Activated T-helper 1 cell treated with Interleukin-2 at 50 U/mL for 16 hours (primary cell): ENCODE results near the gene H19.

ENCODE experiments used
- DNase-seq: peaks from one replicate; pipeline ENCODE4 v3.0.0-alpha.2; 2020; ENCODE audit warnings: low read depth

The H19 gene

DNA sequence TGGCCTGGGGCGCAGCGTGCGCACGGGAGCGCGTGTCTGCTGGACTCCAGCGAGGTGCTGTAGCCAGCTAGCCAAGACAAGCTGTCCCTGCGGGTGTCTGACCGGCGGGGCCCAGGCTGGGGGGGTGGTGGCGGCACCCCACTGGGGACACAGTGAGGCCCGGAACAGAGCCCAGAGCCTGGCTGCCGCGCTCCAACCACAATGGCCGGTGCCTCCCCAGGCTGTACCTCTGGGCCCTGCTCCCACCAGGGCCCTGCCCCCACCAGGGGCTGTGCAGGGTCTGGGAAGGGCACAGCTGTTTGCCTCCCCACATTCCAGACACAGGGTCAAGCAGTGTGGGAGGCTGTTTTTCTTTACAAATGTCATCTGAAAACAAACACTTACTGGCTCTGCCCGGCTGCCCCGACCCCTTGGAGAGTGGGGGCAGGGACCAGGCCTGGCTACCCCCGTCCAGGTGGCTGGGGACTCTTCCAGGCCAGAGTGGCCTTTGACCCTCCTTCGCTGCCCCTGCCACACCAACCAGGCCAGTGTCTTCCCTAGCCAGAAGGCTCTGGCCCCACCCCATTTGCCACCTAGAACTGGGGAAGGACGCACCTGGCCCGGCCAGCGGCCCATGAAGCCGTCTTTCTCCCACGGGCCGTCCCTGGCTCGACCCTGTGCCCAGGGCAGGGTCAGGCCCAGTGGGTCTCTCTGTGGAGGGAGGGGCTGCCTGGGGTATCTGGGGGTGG, 14.6 kb downstream of the H19 start:
- DNase-seq = no peak

GRCh38 chr11:1979607-1980006, 18.0 kb downstream of the H19 start:
- DNase-seq = no peak

- DNase-seq = no peak
Measured at GRCh38 chr11:1978720-1979473, 18.7 kb downstream of the H19 start.

DNA sequence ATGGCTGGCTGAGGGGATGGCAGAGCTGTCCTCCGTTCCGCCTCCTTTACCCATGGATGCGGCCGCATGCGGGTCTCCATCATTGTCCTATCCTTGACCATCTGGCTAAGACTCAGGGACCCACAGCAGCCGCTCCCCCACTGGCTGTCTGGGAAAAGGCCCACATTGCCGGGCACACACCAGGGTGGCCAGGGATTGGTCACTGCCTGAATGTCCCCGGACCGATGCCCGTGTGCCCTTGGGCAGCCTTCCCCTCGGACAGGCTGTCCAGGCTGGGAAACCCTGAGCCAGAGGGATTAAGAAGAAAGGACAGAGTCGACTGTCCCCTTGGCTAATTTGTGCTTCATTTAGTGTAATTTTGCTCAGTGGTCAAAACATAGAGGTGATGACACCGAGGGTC, 22.5 kb downstream of the H19 start:
- DNase-seq = no peak

DNA sequence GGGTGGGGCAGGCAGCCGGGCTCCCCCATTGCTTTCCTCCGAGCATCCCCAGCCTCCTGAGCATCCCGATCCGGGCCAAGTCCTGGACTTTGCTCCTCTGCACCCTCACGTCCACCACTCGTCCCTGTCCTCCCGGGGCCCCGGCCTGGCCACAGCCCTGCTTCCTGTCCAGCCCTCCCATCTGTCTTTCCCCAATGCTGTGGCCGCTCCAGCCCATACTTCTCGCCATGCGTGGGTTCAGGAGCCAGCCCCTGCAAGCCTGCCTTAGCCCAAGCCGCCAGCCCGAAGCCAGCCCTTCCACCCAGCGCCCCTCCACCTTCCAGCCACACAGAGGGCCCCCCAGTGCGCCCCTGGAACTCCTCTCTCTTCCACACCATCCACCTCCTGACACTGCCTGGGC, 26.7 kb downstream of the H19 start:
- no peak for DNase-seq

GRCh38 chr11:1969776-1970175, 27.9 kb downstream of the H19 start:
- no peak for DNase-seq

DNA sequence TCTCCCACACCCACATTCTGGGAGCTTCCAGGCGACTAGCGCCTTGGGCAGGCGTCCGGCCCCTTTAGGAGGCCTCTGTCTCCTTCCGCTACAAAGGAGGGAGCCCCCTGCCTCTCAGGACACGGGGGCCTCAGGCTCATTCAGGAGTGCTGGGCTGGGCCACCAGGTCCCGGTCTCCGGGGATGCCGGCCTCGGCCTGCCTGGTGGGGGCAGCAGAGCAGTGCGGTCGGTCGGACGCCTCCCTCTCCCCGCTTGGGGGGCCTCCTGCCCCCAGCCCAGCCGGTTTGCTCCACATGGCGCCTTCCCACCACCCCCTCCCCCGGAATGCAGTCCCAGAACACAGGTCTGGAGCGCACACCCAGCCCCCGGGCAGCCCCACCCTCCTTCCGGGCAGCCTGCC, 28.6 kb downstream of the H19 start:
- no peak for DNase-seq

GRCh38 chr11:1968454-1969002, 29.1 kb downstream of the H19 start:
- DNase-seq = no peak

DNA sequence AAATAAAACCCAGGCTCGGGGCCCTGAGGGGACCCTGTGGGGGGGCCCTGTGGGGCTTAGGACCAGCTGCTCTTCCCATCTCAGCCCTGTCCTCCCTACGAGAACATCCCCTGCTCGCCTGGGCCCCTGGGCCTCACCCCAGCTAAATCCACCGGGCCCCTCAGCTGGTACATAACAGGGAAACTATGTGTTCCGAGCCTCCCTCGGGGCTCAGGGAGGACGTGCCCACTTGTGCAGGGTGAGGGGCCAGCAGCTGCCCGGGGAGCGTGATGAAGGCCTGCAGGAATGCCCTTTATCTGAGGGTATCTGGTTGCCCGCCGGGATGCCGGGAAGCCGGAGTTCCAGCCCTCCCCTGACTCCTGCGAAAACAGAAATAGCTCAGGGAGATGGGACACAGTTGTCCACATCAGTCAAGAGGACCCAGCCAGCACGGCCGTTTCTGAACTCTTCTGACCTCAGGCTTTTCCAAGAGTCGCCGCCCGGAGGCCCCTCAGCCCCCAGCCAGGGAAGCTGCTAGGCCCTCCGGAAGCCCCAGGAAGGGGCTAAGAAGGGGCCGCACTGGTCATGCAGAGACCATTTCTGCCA, 29.9 kb downstream of the H19 start:
- no peak for DNase-seq

- DNase-seq = no peak
Measured at GRCh38 chr11:1966531-1966930, 31.1 kb downstream of the H19 start.

GRCh38 chr11:1964955-1965354, 32.7 kb downstream of the H19 start:
- DNase-seq = no peak

DNA sequence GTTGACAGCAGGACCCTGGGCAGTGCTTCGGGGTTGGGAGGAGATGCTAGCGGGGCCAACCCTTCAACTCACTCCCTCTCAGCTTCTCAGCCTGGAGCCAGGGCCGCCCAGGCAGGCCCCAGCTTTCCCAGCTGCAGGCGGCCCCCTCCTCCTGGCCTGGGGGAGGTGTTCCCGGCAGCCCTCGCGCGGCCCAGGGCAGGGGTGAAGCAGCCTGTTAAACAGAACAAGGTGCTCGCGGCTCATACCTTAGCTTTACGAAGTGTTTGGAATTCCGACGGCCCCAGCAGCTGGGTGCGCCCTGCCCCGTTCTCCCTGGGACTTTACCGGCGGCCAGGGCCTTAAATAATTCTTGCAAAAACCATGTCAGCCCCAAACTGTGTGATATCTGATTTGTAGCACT, 33.3 kb downstream of the H19 start:
- no peak for DNase-seq

DNA sequence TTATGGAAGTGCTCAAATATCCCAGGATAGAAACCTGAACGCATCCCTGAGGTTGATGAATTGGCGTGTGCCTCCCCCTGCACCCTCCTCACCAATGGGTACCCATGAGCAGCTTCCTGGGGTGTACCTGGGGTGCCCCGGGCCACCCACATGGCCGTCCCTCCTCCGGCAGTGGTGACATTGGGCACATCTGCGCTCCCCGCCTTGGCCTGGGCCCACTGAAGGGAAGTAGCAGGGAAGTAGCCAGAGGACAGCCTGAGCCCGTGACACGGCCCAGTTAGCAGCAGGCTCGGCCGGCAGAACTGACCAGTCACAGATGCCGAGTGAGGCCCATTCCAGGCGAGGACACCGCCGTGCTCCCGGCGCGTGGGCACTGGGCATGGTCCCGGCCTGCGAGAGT, 33.8 kb downstream of the H19 start:
- DNase-seq = no peak

- DNase-seq = no peak
Measured at GRCh38 chr11:1959786-1960185, 37.9 kb downstream of the H19 start.

DNA sequence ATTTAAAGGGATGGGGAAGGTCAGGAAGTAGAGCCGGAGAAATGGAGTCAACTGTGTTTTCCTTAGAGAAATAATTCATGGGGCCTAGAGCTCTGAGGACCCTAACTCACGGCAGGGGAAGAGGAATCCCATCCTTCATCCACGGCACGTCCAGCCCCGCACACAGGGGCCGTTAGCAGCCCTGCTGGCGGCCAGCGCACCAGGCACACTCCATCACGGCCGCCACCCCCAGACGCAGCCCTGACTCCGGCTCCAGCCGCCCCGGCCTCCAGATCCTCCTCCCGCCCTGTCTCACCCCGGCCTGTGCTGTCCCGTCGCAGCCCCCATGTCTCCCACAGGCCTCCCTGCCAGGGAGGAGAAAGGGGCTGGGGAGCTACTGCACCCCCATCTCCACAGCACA, 39.3 kb downstream of the H19 start:
- DNase-seq = no peak

GRCh38 chr11:1953489-1954266, 44.0 kb downstream of the H19 start:
- no peak for DNase-seq

DNA sequence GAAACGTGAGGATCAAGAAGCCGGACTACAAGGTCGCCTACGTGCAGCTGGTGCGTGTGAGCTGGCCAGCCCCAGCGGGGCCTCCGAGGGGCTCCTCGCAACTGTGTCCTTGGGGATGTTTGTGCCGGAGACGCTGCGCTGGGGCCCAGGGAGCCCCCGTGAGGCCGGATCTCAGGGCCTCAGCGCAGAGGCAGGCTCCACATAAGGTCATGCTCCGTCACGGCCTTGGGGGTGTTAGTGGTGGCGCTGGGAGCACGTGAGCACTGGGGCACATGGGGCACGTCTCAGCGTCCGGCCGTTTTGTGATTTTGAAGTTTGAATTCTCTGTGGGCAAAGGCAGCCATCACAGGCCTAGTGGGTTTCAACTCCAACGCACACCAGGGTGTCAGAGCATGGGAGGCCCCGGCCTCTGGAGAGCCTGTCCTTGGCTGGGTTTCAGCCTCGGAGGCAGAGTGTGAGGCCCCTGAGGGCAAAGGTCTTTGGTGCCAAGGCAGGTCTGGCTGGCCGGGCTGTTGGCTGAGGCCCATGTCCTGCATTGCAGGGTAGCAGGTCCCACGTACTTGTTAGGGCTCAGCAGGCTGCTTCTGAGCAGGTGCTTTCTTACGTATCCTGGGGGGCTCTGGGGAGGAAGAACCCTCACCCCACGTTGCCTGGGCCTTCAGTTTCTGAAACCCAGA, 44.7 kb downstream of the H19 start:
- no peak for DNase-seq

DNA sequence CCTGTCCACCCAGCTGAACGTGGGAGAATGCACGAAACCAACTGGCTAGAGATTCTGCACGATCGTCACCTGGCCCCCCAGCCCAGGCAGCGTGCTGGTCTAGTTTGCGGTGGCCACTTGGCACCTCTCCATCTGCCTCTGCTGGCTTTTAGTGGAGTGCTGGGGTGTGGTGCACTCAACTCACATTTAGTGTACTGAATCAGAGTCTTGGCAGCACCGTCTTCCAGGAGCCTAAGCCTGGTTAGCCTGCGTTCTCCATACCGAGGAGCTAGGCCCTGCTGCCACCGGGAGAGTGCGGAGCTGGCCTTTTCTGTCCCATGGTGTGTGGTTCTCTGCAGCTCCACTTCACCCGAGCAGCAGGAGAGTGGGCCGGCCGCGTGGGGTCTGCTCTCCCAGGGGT, 47.7 kb downstream of the H19 start:
- DNase-seq = no peak

DNA sequence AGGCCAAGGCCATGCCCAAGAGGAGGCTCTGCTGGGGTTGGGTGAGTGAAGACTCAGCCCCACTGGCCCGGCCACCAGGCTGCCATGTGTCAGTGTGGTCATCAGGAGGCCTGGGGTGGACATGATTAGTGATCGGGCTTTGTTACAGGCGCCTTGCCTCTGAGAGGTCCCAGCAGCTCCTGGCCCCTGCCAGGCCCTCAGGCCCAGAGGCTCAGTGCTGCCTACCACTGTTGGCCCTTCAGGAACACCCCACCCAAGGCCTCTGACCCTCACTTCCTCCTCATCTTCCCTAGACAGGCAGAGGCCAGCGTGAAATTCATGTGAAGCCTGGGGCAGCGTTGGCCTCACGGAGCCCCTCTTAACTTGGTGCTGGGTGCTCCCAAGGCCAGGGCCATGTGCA, 48.3 kb downstream of the H19 start:
- DNase-seq = no peak

DNA sequence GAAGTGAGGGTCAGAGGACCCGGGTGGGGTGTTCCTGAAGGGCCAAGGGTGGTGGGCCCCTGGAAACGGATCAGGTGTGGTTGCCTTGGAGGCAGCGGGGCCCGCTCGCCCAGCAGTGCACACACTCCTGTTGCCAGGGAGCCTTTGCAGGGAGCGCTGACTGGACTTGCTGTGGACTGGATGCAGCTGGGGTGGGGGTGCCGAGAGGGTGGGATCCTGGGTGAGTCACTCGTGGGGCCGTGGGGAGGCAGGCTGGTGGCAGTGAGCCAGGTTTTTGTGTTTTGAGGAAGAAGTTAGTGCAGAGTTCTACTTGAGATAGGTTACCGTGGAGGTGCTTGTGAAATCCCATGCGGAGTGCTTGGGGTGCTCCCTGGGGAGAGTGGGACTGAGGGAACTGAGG, 49.3 kb downstream of the H19 start:
- DNase-seq = no peak

GRCh38 chr11:1947592-1948237, 49.9 kb downstream of the H19 start:
- no peak for DNase-seq
